WERI-Rb-1 (cell line): ENCODE measurements around the gene PRLR.

Source experiments
- DNase-seq: peaks from one replicate; pipeline ENCODE4 v3.0.0-alpha.2; 2020
- H3K27ac ChIP-seq: fragments of 250-450 bp; sonication (Bioruptor Pico); 2 replicates; pipeline ENCODE4 v1.5.1; 2020; ENCODE audit warnings: mild to moderate bottlenecking, moderate library complexity
- H3K27me3 ChIP-seq: fragments of 250-450 bp; sonication (Bioruptor Pico); 2 replicates; pipeline ENCODE4 v1.5.1; 2021; ENCODE audit warnings: mild to moderate bottlenecking, low read depth, moderate library complexity; ENCODE audit not compliant: insufficient read depth, severe bottlenecking
- H3K36me3 ChIP-seq: fragments of 250-450 bp; sonication (Bioruptor Pico); 2 replicates; pipeline ENCODE4 v1.5.1; 2020; ENCODE audit warnings: mild to moderate bottlenecking, moderate library complexity
- H3K4me3 ChIP-seq: 2 replicates; pipeline ENCODE4 v1.5.1; 2011; ENCODE audit warnings: low read depth, mild to moderate bottlenecking, control low read depth, low read length
- H3K9me3 ChIP-seq: fragments of 250-450 bp; sonication (Bioruptor Pico); 2 replicates; pipeline ENCODE4 v1.5.1; 2021; ENCODE audit warnings: mild to moderate bottlenecking, moderate library complexity; ENCODE audit not compliant: severe bottlenecking
- CTCF ChIP-seq: IDR thresholded peaks from 2 replicates; pipeline ENCODE4 v1.5.1; 2011; ENCODE audit warnings: low read depth, mild to moderate bottlenecking, control low read depth, inconsistent platforms, low read length

PRLR gene

DNA sequence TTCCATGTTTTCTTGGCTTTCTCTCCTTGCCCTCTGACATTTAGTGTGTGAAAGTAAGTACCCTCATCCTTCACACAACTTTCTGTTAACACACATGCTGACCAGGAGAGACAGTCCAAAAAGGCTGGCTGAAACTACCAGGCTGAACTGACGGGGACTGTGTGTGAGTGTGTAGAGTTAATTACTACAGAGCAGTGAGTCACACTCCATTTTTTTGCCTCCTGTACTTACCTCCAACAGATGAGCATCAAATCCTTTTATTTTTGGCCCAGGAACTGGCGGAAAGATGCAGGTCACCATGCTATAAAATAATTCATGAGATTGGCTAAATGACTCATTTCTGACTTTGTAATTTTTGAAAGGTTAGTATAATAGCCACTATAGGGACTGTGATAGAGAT lies 162.3 kb downstream of the PRLR start:
- TF ChIP-seq CTCF: no peak
- H3K9me3 ChIP-seq: no peaks in the 10 kb centered on the region
- no peak overlapping the region for H3K27ac ChIP-seq
- H3K27me3 ChIP-seq: peaks cover 81% of the 10 kb centered on the region
- no peak overlapping the region for H3K4me3 ChIP-seq
- DNase-seq: no peak
- H3K36me3 ChIP-seq: no peaks in the 10 kb centered on the region

- TF ChIP-seq CTCF: no peak
- no peaks in the 10 kb centered on the region for H3K36me3 ChIP-seq
- no peak overlapping the region for H3K4me3 ChIP-seq
- no peak for DNase-seq
- no peaks in the 10 kb centered on the region for H3K9me3 ChIP-seq
- H3K27ac ChIP-seq: no peak overlapping the region
- H3K27me3 ChIP-seq: peaks cover 81% of the 10 kb centered on the region
These were observed 164.0 kb downstream of the PRLR start for GRCh38 chr5:35066260-35066795.

- Histone ChIP-seq H3K36me3 (no peaks in the 10 kb centered on the region), H3K27me3 (peaks cover 80% of the 10 kb centered on the region), H3K4me3 (no peak overlapping the region), H3K27ac (no peak overlapping the region), H3K9me3 (no peaks in the 10 kb centered on the region)
- DNase-seq: no peak
- no peak for TF ChIP-seq CTCF
These were observed 166.9 kb downstream of the PRLR start for GRCh38 chr5:35063414-35063813.

GRCh38 chr5:35061211-35061770 lies 169.0 kb downstream of the PRLR start:
- Histone ChIP-seq H3K4me3 (no peak overlapping the region), H3K27ac (no peak overlapping the region), H3K36me3 (no peaks in the 10 kb centered on the region), H3K27me3 (peaks cover 79% of the 10 kb centered on the region), H3K9me3 (no peaks in the 10 kb centered on the region)
- no peak for DNase-seq
- no peak for TF ChIP-seq CTCF

DNA sequence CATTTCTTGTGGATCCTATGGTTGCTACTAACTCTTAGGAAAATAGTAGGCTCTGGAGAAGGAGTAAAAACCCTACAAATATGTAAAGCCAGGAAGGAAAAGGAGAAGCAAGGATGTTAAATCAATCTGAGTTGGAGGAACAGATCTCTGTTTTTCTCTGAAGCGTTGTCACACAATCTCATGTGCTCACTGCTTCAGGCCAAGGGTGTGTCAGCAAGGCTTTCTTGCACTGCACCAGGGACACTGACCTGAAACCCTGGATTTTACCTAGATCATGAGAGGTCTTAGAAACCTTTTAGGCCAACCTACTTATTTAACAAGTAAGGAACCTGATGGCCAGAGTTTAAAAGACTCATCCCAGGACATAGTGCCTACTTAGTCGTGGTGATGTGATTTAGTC lies 170.1 kb downstream of the PRLR start:
- no peaks in the 10 kb centered on the region for H3K36me3 ChIP-seq
- no peak for TF ChIP-seq CTCF
- DNase-seq: no peak
- H3K27ac ChIP-seq: no peak overlapping the region
- H3K4me3 ChIP-seq: no peak overlapping the region
- H3K9me3 ChIP-seq: no peaks in the 10 kb centered on the region
- H3K27me3 ChIP-seq: peaks cover 79% of the 10 kb centered on the region

DNA sequence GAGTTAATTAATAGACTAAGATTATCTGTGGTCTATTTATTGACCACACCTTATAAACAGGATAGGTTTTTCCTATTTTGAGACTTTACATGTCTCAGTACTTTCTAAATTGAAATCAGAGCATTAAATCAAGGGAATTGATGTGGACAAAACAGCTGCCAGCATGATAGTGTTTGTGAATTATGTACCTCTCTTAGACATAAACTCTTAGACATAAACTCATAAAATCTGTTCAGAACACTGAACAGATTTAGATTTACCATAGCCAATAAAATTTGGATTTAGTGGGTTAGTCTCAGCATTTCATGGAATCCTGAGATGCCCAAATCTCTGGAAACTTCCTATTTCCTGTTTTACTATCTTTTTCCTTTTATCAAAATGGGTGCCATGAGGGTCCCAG lies 171.0 kb downstream of the PRLR start:
- no peaks in the 10 kb centered on the region for H3K9me3 ChIP-seq
- TF ChIP-seq CTCF: no peak
- H3K36me3 ChIP-seq: no peaks in the 10 kb centered on the region
- peaks cover 80% of the 10 kb centered on the region for H3K27me3 ChIP-seq
- H3K27ac ChIP-seq: no peak overlapping the region
- no peak for DNase-seq
- H3K4me3 ChIP-seq: no peak overlapping the region
